GM12872 (cell line): ENCODE measurements around the gene FBXL14.

Experiments
- CTCF ChIP-seq: IDR thresholded peaks from 3 replicates; pipeline ENCODE4 v1.5.1; 2011; ENCODE audit warnings: low read depth, mild to moderate bottlenecking, low read length, moderate library complexity; ENCODE audit not compliant: insufficient read depth

Gene FBXL14

GRCh38 chr12:1629338-1630132 is 35.2 kb upstream of the FBXL14 start:
- 0 out of 3 replicates have a peak, but pooled peaks have one; percentile 23 for TF ChIP-seq CTCF

- no peak for TF ChIP-seq CTCF
Measured at GRCh38 chr12:1628666-1629337, 34.4 kb upstream of the FBXL14 start, which contains the start of gene WNT5B. Gene WNT5B (plus strand): TSS chr12:1629231. CDS start chr12:1631355, 2,124 bp downstream.

DNA sequence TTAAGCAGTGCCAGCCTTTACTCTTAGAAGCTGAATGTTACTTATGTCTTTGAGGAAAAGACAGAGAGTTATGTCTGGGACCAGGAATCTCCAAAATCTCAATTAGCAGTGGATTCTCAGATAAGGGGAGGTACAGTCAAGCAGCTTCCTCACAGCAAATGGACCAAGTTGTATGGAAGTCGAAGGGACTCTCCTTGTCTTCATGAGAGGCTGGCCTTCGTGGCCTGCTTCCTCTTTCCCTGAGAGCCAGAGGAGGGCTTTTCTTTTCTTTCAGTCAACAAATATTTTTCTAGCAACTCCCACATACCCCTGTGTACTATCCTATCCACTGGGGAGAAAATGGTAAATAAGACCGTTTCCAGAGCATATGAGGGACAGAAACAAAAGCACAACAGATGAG is 28.0 kb upstream of the FBXL14 start:
- no peak for TF ChIP-seq CTCF

DNA sequence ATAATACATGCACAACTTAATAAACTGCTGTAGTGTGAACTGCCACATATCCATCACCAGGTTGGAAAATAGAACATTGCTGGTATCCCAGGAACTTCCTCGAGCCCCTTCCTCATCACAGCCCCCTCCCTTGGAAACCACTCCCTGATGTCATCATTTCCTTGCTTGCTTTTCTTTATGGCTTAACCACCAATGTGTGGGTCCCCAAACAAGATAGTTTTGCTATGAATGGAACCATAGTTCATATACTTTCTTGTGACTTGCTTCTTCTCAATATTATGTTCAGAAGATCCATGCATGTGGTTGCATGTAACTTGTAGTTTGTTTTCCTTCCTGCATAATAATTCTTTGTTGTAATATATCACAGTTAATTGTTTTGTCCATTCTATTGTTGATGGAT is 25.7 kb upstream of the FBXL14 start:
- TF ChIP-seq CTCF, result no peak

DNA sequence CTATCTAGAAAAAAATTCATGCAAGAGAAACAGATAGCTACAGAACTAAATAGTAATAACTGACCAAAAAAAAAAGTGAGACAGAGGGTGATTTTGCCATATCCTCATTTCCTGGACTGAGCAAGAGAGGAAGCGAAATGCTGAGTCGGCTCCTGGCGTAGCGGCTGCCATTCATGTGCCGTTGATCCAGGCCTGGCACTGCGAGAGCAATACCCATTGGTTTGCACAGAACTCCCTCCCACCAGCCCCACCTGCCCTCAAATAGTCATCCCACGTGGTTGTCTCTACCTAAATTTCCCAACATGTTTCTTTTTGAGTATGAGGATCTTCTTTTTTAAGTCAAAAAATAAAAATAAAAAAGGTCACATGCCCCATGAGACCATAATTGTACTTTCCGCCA is 25.2 kb upstream of the FBXL14 start:
- no peak for TF ChIP-seq CTCF

DNA sequence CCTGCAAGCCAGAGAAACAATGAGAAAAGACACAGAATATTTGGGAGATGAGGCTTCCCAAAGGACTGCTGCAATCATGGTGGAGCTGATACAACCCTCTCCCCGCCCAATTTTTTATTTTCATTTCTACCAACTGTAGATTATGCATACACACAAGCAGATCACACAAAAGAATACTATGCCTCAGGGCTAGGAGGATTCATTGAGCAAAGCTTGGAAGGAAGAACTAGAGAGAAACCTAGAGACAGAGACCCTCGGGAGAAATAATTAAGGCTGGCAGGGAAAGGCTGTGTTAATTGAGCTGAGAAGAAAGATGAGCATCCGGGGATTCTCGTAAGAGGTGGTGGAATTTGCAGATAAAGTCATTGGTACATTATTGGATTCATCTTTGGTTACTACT is 24.8 kb upstream of the FBXL14 start:
- no peak for TF ChIP-seq CTCF

DNA sequence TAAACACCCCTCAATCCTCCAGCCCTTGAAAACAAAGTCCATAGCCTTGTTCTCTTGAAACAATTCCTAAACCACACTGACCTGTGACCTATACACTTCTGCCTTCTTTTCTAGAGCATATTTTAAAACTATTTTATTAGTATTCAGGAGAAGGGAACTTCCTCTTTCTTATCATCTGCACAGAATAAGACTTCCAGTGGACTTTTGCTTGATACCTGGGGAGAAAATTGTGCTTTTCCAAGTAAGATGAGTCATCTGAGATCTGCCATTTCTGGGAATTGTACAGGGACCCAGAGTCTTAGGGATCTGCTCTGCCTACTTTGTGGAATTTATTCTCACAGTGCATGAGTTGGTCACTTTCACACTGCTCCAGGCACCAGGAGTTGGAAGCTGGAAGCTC is 24.1 kb upstream of the FBXL14 start:
- TF ChIP-seq CTCF, result no peak
